Thyroid gland (tissue), 4 donors: ENCODE results near the gene CCDC88C. TPM values are rescaled to one million over a fixed set of nuclear protein-coding genes. Genes with fewer than 3 reads are reported as not detected.

ENCODE experiments used
- DNase-seq, 2 donors: peaks; one replicate each; pipeline ENCODE4 v3.0.0-alpha.2; 2019
- H3K27ac ChIP-seq, 3 donors: fragments of 200-600 bp; sonication (generic); 1 replicate in 2 of 3; 2 replicates in 1 of 3; pipeline ENCODE4 v1.5.1; 2016 to 2019; ENCODE audit warnings: mild to moderate bottlenecking in 1 of 3, moderate library complexity in 1 of 3
- H3K27me3 ChIP-seq: fragments of 200-600 bp; sonication (generic); one replicate; pipeline ENCODE4 v1.5.1; 2019
- H3K36me3 ChIP-seq, 2 donors: fragments of 200-600 bp; sonication (generic); one replicate each; pipeline ENCODE4 v1.5.1; 2016 to 2019
- H3K4me1 ChIP-seq, 2 donors: fragments of 200-600 bp; sonication (generic); one replicate each; pipeline ENCODE4 v1.5.1; 2017 to 2019
- H3K4me3 ChIP-seq, 3 donors: fragments of 200-600 bp; sonication (generic); replicated peaks in 1 of 3; 1 replicate in 2 of 3; 2 replicates in 1 of 3; pipeline ENCODE4 v1.5.1; 2016; ENCODE audit warnings: mild to moderate bottlenecking in 1 of 3
- H3K9me3 ChIP-seq: fragments of 200-600 bp; sonication (generic); one replicate; pipeline ENCODE4 v1.5.1; 2017
- POLR2A ChIP-seq, 2 donors: fragments of 450-650 bp; IDR thresholded peaks; one replicate each; pipeline ENCODE4 v1.6.1; 2017; ENCODE audit warnings: antibody characterized with exemption in 2 of 2, mild to moderate bottlenecking in 2 of 2, moderate library complexity in 1 of 2
- WGBS, 2 donors: methylation state at CpG; one replicate each; pipeline ENCODE4 v1.1.5; 2017; 5-methylcytosine and 5-hydroxymethylcytosine counted together
- intact Hi-C: fragments of 100-400 bp; cut with DNase I; formaldehyde crosslinking; loops from one replicate; pipeline ENCODE4 v1.15.1; 2023
- total RNA-seq, 4 donors: library from RNA; depleted of rRNA; stranded (reverse); fragments of >200 nt; gene quantifications; one replicate each; pipeline ENCODE4 v1.2.3, GENCODE V29; 2016
- TF ChIP-seq, protein P1 (sequence below), 6 experiments: fragments of 200-600 bp in 3 of 6; fragments of 450-650 bp in 3 of 6; sonication (generic) in 3 of 6; IDR thresholded peaks; one replicate each; pipeline ENCODE4 v1.5.1; 2016 to 2019; ENCODE audit warnings: antibody characterized with exemption in 6 of 6, mild to moderate bottlenecking in 2 of 6, inconsistent platforms in 1 of 6, moderate library complexity in 1 of 6

The CCDC88C gene
- total RNA-seq, 4 donors from 2014 or later: 3.0 to 6.3 (median 5.8) TPM

DNA sequence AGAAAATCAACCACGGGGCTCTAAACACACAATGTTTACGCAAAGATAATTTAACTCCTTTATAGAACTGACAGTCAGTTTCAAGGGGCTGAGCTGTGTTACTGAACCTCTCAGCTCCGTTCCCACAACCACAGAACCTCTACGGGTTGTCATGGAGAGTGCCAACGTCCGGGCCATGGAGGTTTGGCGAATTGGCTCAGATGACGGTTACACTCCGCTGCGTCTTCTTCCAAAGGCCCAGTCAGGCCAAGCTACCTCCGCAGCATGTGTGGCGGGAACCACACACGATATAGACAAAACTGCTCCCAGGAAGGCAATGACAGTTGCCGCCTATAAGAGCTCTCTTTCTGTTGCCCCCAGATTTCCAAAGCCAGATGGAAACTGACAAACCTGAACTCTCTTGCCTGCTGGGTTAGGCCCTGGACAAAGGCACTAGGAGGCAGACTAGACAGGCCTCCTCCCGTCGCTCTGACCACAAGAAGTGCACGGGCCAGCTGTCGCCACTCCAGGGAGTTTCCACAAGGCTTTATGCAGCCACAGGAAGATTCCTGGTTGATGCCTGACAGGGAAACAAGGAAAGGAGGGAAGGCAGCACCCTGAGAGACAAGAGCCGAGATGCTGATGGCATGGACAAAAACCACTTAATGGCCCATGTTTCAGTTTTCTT, 30.3 kb downstream of the CCDC88C start:
- no peaks in the 10 kb centered on the region for H3K36me3 ChIP-seq
- TF ChIP-seq, protein P1, sequence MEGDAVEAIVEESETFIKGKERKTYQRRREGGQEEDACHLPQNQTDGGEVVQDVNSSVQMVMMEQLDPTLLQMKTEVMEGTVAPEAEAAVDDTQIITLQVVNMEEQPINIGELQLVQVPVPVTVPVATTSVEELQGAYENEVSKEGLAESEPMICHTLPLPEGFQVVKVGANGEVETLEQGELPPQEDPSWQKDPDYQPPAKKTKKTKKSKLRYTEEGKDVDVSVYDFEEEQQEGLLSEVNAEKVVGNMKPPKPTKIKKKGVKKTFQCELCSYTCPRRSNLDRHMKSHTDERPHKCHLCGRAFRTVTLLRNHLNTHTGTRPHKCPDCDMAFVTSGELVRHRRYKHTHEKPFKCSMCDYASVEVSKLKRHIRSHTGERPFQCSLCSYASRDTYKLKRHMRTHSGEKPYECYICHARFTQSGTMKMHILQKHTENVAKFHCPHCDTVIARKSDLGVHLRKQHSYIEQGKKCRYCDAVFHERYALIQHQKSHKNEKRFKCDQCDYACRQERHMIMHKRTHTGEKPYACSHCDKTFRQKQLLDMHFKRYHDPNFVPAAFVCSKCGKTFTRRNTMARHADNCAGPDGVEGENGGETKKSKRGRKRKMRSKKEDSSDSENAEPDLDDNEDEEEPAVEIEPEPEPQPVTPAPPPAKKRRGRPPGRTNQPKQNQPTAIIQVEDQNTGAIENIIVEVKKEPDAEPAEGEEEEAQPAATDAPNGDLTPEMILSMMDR (IDR thresholded peaks at IDR 0.05): no peak
- TF ChIP-seq POLR2A (IDR thresholded peaks at IDR 0.05): no peak
- intact Hi-C loops: no loop called here
- H3K4me3 ChIP-seq: no peak overlapping the region
- H3K27ac ChIP-seq: no peak overlapping the region
- whole genome bisulfite sequencing, 2 donors: 79 to 80% methylated on average over 19 of the region's 19 CpGs
- H3K27me3 ChIP-seq: no peaks in the 10 kb centered on the region
- H3K4me1 ChIP-seq: peaks cover 0 to 5% of the 10 kb centered on the region in 2 donors
- no peak for DNase-seq
- H3K9me3 ChIP-seq: no peaks in the 10 kb centered on the region

DNA sequence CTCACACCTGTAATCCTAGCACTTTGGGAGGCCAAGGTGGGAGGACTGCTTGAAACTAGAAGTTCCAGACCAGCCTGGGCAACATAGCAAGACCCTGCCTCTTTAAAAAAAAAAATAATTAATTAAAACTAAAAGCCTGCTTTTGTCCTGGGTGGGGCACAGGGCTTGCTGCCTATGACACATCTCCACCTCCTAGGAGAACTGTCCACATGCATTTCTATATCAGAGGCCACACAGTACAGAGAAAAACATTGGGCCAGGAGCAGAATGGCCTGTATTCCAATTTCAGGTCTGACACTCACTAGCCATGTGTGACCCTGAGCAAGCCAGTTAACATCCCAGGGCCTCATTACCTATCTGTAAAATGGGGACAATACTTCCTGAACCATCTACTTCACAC, 31.9 kb downstream of the CCDC88C start:
- H3K27me3 ChIP-seq: no peaks in the 10 kb centered on the region
- no peaks in the 10 kb centered on the region for H3K9me3 ChIP-seq
- no peak for TF ChIP-seq POLR2A (IDR thresholded peaks at IDR 0.05)
- TF ChIP-seq, protein P1 (IDR thresholded peaks at IDR 0.05): no peak
- no peak overlapping the region for H3K4me3 ChIP-seq
- DNase-seq: no peak
- intact Hi-C loops: no loop called here
- H3K4me1 ChIP-seq: peaks cover 0 to 5% of the 10 kb centered on the region in 2 donors
- no peak overlapping the region for H3K27ac ChIP-seq
- no peaks in the 10 kb centered on the region for H3K36me3 ChIP-seq

DNA sequence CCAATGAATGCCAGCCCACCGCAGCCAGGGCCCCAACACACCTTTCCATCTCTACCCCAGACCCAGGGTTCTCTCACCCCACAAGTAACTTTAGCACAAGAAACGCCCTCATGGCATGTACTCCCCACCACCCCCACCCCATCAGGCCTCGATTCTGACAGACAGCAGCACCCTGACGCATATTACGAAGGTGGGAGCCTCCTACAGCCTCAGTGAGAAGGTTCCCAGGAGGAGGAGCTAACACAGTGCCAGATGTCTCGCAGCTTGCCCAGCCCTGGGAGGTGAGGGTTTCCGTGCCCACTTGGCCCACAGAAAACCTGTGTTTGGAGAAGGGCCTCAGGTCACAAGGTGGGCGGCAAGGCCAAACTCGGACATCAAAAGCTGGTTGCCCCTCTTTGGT, 32.4 kb downstream of the CCDC88C start:
- TF ChIP-seq, protein P1 (IDR thresholded peaks at IDR 0.05): no peak
- TF ChIP-seq POLR2A (IDR thresholded peaks at IDR 0.05): no peak
- H3K36me3 ChIP-seq: no peaks in the 10 kb centered on the region
- H3K27ac ChIP-seq: no peak overlapping the region
- 95 to 98% methylated on average over 9 of the region's 9 CpGs for WGBS, 2 donors
- H3K9me3 ChIP-seq: no peaks in the 10 kb centered on the region
- no peaks in the 10 kb centered on the region for H3K27me3 ChIP-seq
- no peak overlapping the region for H3K4me3 ChIP-seq
- peaks cover 0 to 5% of the 10 kb centered on the region in 2 donors for H3K4me1 ChIP-seq
- no peak for DNase-seq
- intact Hi-C loops: no loop called here

DNA sequence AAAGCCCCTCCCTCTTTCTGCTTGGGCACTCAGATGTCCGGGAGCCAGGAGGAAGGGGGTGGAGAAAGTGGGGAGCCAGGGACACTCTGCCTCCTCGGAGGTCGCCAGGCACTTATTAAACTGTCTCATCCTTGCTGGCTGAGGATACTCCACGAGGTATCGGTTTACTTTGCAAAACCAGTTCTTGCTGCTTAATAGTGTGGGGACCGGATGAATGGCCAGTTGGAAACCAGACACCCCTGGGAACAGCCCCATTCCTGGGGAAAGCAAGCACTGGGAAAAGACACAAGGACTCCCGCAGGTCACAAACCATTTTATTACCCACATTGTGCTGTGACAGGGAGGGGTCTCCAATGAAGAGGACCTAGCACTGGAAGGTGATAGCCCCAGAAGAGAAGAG, 34.2 kb downstream of the CCDC88C start:
- H3K27me3 ChIP-seq: no peaks in the 10 kb centered on the region
- WGBS, 2 donors: 27 to 34% methylated on average over 7 of the region's 7 CpGs
- DNase-seq: no peak
- no peak overlapping the region for H3K4me3 ChIP-seq
- TF ChIP-seq, protein P1 (IDR thresholded peaks at IDR 0.05): no peak
- no peak for TF ChIP-seq POLR2A (IDR thresholded peaks at IDR 0.05)
- H3K36me3 ChIP-seq: no peaks in the 10 kb centered on the region
- peaks cover 0 to 5% of the 10 kb centered on the region in 2 donors for H3K4me1 ChIP-seq
- no peaks in the 10 kb centered on the region for H3K9me3 ChIP-seq
- no peak overlapping the region for H3K27ac ChIP-seq
- intact Hi-C loops: no loop called here

DNA sequence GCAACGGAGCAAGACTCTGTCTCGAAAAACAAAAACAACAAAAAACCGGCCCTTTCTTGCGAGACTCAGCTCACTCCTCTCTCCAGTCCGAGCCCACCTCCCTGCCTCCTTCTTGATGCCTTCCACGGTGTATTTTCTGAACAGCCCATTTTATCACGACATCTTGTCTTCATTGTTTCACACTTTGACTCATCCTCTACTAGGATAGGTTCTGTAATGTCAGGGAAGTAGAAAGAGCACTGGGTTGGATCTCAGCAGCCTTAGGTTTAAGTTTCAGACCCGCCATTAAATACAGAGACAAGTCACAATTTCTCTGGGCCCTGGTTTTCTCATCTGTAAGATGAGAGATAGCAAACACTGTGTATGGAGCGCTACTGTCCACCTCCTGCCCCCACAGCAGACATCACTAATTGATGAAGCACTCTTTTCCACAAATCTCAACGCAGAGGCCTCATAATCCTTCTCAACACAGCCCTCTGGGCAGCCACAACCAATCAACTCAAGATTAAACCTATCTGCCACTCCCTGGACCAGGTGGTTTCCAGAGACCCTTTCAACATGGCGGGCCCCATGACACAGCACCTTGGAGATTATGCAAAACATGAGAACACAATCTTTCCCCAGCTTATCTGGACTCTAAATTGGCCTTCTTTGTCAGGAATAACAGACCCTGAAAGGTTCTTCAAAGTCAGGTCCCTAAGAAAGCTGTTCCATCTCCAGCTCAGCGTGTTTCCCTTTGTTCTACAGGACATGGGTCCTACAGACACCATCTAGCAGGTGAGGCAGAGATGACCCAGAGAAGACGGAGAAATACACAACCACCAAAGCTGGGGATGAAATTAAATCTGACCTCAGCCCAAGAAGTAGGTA, 35.6 kb downstream of the CCDC88C start:
- Histone ChIP-seq H3K4me3 (no peak overlapping the region), H3K36me3 (no peaks in the 10 kb centered on the region), H3K9me3 (no peaks in the 10 kb centered on the region), H3K27me3 (no peaks in the 10 kb centered on the region), H3K4me1 (peaks cover 0 to 7% of the 10 kb centered on the region in 2 donors), H3K27ac (no peak overlapping the region)
- DNase-seq: no peak
- WGBS, 2 donors: 96 to 98% methylated on average over 13 of the region's 13 CpGs
- intact Hi-C loops: no loop called here
- TF ChIP-seq, protein P1 (IDR thresholded peaks at IDR 0.05): no peak
- TF ChIP-seq POLR2A (IDR thresholded peaks at IDR 0.05): no peak
